NT2/D1 (cell line): ENCODE results near the gene CCSER1.

Experiments
- DNase-seq: peaks from one replicate; pipeline ENCODE4 v3.0.0-alpha.2; 2011; ENCODE audit warnings: low read depth, low spot score
- H3K27me3 ChIP-seq: 2 replicates; pipeline ENCODE4 v1.6.0; 2011; ENCODE audit warnings: mild to moderate bottlenecking; ENCODE audit not compliant: insufficient read length, insufficient read depth
- H3K36me3 ChIP-seq: 2 replicates; pipeline ENCODE4 v1.6.1; 2011; ENCODE audit warnings: mild to moderate bottlenecking, low read length, mixed read lengths; ENCODE audit not compliant: insufficient read depth, insufficient read length
- H3K4me1 ChIP-seq: 2 replicates; pipeline ENCODE4 v1.5.1; 2011; ENCODE audit not compliant: insufficient read depth, insufficient read length
- H3K4me3 ChIP-seq: 2 replicates; pipeline ENCODE4 v1.5.1; 2011; ENCODE audit warnings: low read depth; ENCODE audit not compliant: insufficient read length
- H3K9ac ChIP-seq: 2 replicates; pipeline ENCODE4 v1.6.0; 2011; ENCODE audit warnings: low read depth; ENCODE audit not compliant: insufficient read length
- H3K9me3 ChIP-seq: 2 replicates; pipeline ENCODE4 v1.5.1; 2011; ENCODE audit warnings: mild to moderate bottlenecking, low read length; ENCODE audit not compliant: insufficient read depth
- SUZ12 ChIP-seq: IDR thresholded peaks from 2 replicates; pipeline ENCODE4 v1.6.1; 2011; ENCODE audit not compliant: insufficient read length, insufficient read depth; ENCODE audit errors: extremely low read depth
- YY1 ChIP-seq: IDR thresholded peaks from 2 replicates; pipeline ENCODE4 v1.6.1; 2011; ENCODE audit not compliant: insufficient read length, insufficient read depth
- ZNF274 ChIP-seq: IDR thresholded peaks from 2 replicates; pipeline ENCODE4 v1.6.1; 2011; ENCODE audit warnings: mild to moderate bottlenecking, low read depth, low read length

CCSER1 gene

DNA sequence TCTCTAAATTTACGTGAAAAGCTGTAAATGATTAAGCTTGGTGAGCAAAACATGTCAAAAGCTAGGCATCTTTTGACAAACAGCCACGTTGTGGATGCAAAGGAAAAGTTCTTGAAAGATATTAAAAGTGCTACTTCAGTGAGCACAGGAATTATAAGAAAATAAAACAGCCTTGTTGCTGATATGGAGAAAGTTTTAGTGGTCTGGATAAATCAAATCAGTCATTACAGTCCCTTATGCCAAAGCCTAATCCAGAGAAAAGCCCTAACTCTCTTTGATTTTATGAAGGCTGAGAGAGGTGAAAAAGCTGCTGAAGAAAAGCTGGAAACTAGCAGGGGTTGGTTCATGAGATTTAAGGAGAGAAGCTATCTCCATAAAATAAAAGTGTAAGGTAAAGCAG is 487.2 kb downstream of the CCSER1 start:
- no peak overlapping the region for H3K9ac ChIP-seq
- H3K4me1 ChIP-seq, result no peaks in the 10 kb centered on the region
- H3K4me3 ChIP-seq, result no peak overlapping the region
- no peaks in the 10 kb centered on the region for H3K27me3 ChIP-seq
- no peaks in the 10 kb centered on the region for H3K36me3 ChIP-seq
- DNase-seq, result no peak
- no peaks in the 10 kb centered on the region for H3K9me3 ChIP-seq
- TF ChIP-seq YY1 (no peak), SUZ12 (no peak), ZNF274 (no peak)

DNA sequence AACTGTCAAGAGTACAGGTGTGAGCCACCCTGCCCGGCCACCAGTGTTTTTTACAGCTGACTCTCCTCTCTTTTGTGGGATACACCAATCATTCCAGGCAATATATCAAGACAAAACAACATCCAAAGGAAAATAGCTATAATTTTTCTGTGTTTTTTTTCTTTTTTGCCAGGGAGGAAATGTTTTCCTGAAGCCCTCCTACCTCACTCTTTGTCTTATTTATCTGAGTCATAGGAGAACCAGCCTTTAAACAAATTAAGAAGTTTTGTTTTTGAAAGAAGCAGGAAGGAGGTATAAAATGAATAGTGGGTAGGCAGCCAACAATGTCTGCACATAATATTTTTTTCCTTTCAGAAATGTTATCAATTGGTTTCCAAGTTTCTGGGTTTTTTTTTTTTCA is 493.9 kb downstream of the CCSER1 start:
- Histone ChIP-seq H3K27me3 (no peaks in the 10 kb centered on the region), H3K4me1 (no peaks in the 10 kb centered on the region), H3K36me3 (no peaks in the 10 kb centered on the region), H3K4me3 (no peak overlapping the region), H3K9ac (no peak overlapping the region), H3K9me3 (no peaks in the 10 kb centered on the region)
- TF ChIP-seq YY1 (no peak), SUZ12 (no peak), ZNF274 (no peak)
- DNase-seq, result no peak

DNA sequence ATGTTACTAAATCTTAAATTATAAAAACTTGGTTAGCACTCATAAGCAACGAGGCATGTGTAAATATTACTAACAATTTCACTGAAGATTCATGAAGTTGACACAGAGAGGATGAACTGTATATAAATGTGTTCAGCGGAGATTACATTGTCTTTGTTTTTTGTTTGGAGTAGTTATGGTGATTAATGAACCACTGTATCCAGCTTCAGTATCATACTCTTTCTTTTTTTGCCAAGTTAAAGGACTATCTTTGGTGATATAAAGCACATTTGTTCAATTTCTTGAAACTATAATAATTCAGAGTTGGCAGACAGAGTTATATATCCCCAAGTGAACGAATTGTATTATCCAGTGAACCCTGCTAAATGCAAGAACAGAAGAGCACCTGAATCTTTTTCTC is 497.6 kb downstream of the CCSER1 start:
- Histone ChIP-seq H3K9ac (no peak overlapping the region), H3K27me3 (no peaks in the 10 kb centered on the region), H3K4me1 (no peaks in the 10 kb centered on the region), H3K4me3 (no peak overlapping the region), H3K9me3 (no peaks in the 10 kb centered on the region), H3K36me3 (no peaks in the 10 kb centered on the region)
- TF ChIP-seq SUZ12 (no peak), ZNF274 (no peak), YY1 (no peak)
- no peak for DNase-seq

DNA sequence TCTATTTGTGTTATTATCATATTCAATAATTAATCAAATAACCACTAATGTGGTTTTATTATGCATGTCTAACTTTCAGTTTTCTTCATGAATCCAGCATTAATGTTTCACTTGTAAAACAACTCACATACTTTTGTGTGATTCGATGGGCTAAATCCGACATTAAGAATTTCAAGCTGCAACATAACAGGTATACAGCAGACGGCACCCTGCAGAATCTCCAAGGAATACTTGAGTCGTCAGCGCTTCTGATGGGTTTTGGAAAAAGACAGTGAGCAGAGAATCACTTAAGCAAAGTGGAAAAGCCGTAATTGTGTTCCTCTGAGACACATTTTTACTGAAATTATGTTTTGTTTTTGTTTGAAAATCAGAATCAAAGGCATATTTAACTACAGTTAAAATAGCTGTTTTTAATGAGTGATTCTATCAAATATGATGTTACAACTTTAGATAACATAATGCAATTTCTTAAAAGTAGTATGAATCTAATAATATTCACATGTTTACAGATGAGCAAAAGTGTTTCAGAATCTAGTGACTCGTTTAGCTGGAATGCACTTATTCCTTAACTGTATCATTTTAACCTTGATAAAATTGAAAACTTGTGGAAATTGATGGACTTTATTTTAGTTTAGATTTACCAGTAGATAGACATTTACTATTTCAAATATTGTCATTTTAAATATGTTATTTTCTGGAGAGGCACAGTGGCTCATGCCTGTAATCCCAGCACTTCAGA is 514.8 kb downstream of the CCSER1 start:
- Histone ChIP-seq H3K4me1 (no peaks in the 10 kb centered on the region), H3K4me3 (no peak overlapping the region), H3K9me3 (no peaks in the 10 kb centered on the region), H3K27me3 (no peaks in the 10 kb centered on the region), H3K9ac (no peak overlapping the region), H3K36me3 (no peaks in the 10 kb centered on the region)
- no peak for DNase-seq
- TF ChIP-seq YY1 (no peak), SUZ12 (no peak), ZNF274 (no peak)

DNA sequence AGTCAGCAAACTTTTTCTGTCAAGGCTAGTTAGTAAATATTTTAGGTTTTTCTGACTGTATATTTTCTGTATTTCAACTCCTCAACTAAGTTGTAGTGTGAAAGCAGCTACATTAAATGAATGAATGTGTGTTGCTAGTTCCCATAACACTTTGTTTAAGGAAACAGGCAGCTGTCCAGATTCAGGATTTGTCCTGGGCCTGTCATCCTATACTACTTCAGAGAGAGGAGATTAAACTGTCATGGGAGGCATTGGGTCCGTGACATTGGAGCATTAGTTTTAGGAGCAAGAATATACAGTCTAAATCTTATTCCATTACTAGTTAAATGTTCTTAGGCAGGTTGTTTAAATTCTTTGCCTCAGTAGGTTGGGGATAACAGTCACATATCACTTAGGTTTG is 516.0 kb downstream of the CCSER1 start:
- no peaks in the 10 kb centered on the region for H3K36me3 ChIP-seq
- DNase-seq, result no peak
- H3K27me3 ChIP-seq, result no peaks in the 10 kb centered on the region
- no peaks in the 10 kb centered on the region for H3K4me1 ChIP-seq
- no peaks in the 10 kb centered on the region for H3K9me3 ChIP-seq
- H3K9ac ChIP-seq, result no peak overlapping the region
- H3K4me3 ChIP-seq, result no peak overlapping the region
- TF ChIP-seq SUZ12 (no peak), YY1 (no peak), ZNF274 (no peak)

DNA sequence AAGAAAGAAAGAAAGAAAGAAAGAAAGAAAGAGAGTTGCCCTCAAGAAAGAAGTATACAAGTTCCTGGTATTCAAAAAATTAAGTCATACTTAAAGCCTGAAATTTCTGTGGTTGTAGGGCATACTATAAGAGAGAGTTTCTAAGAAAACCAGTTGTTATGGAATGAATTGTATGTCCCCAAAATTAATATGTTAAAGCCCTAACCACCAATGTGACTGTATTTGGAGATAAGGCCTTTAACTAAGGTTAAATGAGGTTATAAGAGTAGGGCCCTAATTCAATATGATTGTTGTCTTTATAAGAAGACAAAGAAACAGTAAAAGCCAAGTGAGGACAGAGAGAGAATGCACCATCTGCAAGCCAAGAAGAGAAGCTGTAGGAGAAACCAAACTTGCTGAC is 521.1 kb downstream of the CCSER1 start:
- no peak for DNase-seq
- no peak for TF ChIP-seq ZNF274
- H3K4me1 ChIP-seq, result no peaks in the 10 kb centered on the region
- no peaks in the 10 kb centered on the region for H3K36me3 ChIP-seq
- H3K4me3 ChIP-seq, result no peak overlapping the region
- H3K9me3 ChIP-seq, result no peaks in the 10 kb centered on the region
- no peak overlapping the region for H3K9ac ChIP-seq
- no peaks in the 10 kb centered on the region for H3K27me3 ChIP-seq

DNA sequence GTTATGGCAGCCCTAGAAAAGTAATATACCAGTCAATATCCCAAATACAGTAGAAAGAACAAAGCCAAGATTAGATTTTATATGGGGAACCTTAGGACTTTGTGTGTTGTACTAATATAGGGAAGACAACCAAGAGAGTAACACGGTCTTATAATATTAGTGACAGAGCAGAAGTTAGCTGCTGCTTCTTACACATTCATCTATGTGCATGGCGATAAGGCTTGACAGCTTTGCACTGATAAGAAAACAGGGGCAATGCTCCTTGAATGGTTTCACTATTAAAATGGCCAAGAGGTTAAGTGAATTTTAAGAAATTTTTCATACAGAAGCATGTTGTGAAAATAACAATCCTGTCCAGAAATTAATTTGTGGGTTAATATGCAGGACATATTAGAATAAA is 521.6 kb downstream of the CCSER1 start:
- Histone ChIP-seq H3K4me1 (no peaks in the 10 kb centered on the region), H3K9ac (no peak overlapping the region), H3K4me3 (no peak overlapping the region), H3K27me3 (no peaks in the 10 kb centered on the region), H3K36me3 (no peaks in the 10 kb centered on the region), H3K9me3 (no peaks in the 10 kb centered on the region)
- TF ChIP-seq YY1, result no peak
- no peak for TF ChIP-seq SUZ12
- TF ChIP-seq ZNF274, result no peak
- DNase-seq, result no peak

DNA sequence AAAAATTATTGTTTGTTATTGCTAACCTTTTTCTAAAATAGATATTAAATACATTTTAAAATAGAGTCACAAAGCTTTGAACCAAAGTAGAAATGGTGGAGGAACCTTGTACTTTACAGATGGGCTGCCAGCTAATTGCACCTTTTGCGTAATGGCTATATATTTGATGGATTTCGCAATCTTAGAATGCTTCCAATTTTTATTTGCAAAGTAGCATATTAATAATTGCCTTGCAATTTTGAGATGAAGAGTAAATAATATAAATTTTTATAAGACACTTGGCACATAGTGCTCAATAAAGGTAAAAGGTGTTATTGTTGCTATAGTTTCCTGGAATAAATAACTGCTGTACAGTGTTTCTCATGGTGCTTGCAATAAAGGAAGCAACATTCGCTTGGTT is 533.5 kb downstream of the CCSER1 start:
- H3K9me3 ChIP-seq, result no peaks in the 10 kb centered on the region
- no peak overlapping the region for H3K4me3 ChIP-seq
- DNase-seq, result no peak
- H3K9ac ChIP-seq, result no peak overlapping the region
- H3K36me3 ChIP-seq, result no peaks in the 10 kb centered on the region
- H3K27me3 ChIP-seq, result no peaks in the 10 kb centered on the region
- no peaks in the 10 kb centered on the region for H3K4me1 ChIP-seq
- TF ChIP-seq YY1 (no peak), ZNF274 (no peak), SUZ12 (no peak)
